HEK293T (cell line): Measurements from ENCODE around the gene SCN8A.

Experiments
- CTCF ChIA-PET: fragments of 350-600 bp; formaldehyde crosslinking; extraction: SDS; loops from one replicate; lab custom pipeline; 2021; ENCODE audit warnings: antibody characterized with exemption, inconsistent platforms; lab: Yijun Ruan, JAX
- POLR2A ChIA-PET: fragments of 350-600 bp; formaldehyde crosslinking; extraction: SDS; loops from one replicate; lab custom pipeline; 2020; ENCODE audit warnings: antibody characterized with exemption, inconsistent platforms; lab: Yijun Ruan, JAX
- DNase-seq: peaks from one replicate; pipeline ENCODE4 v3.0.0; 2012; ENCODE audit warnings: mixed read lengths; ENCODE audit errors: extremely low spot score
- ARNT ChIP-seq: fragments of 450-650 bp; IDR thresholded peaks from 2 replicates; pipeline ENCODE4 v1.6.1; 2017; ENCODE audit warnings: mild to moderate bottlenecking
- BHLHE40 ChIP-seq: fragments of 450-650 bp; IDR thresholded peaks from 2 replicates; pipeline ENCODE4 v1.6.1; 2016; ENCODE audit warnings: mild to moderate bottlenecking, moderate library complexity, borderline replicate concordance
- CTBP1 ChIP-seq: fragments of 450-650 bp; IDR thresholded peaks from 2 replicates; pipeline ENCODE4 v1.6.1; 2016; ENCODE audit warnings: borderline replicate concordance
- ELF4 ChIP-seq: fragments of 450-650 bp; IDR thresholded peaks from 2 replicates; pipeline ENCODE4 v1.6.1; 2017; ENCODE audit warnings: antibody characterized with exemption
- FOXA1 ChIP-seq: fragments of 450-650 bp; IDR thresholded peaks from 2 replicates; pipeline ENCODE4 v1.6.1; 2016; ENCODE audit warnings: mild to moderate bottlenecking
- FOXK2 ChIP-seq: fragments of 450-650 bp; IDR thresholded peaks from 2 replicates; pipeline ENCODE4 v1.6.1; 2016; ENCODE audit warnings: mild to moderate bottlenecking
- FOXM1 ChIP-seq: fragments of 450-650 bp; IDR thresholded peaks from 2 replicates; pipeline ENCODE4 v1.6.1; 2017; ENCODE audit warnings: mild to moderate bottlenecking, borderline replicate concordance
- HDGF ChIP-seq: fragments of 450-650 bp; IDR thresholded peaks from 2 replicates; pipeline ENCODE4 v1.6.1; 2017; ENCODE audit warnings: antibody characterized with exemption, borderline replicate concordance
- L3MBTL2 ChIP-seq: fragments of 450-650 bp; conservative IDR thresholded peaks from 2 replicates; pipeline ENCODE4 v1.6.1; 2016; ENCODE audit warnings: mild to moderate bottlenecking
- LEF1 ChIP-seq: fragments of 450-650 bp; IDR thresholded peaks from 2 replicates; pipeline ENCODE4 v1.6.1; 2017; ENCODE audit warnings: mild to moderate bottlenecking, borderline replicate concordance
- NFRKB ChIP-seq: fragments of 450-650 bp; IDR thresholded peaks from 2 replicates; pipeline ENCODE4 v1.6.1; 2016; ENCODE audit warnings: mild to moderate bottlenecking, moderate library complexity
- PKNOX1 ChIP-seq: fragments of 450-650 bp; IDR thresholded peaks from 2 replicates; pipeline ENCODE4 v1.6.1; 2016
- SP1 ChIP-seq: fragments of 450-650 bp; IDR thresholded peaks from 2 replicates; pipeline ENCODE4 v1.6.1; 2017
- SUZ12 ChIP-seq: fragments of 450-650 bp; IDR thresholded peaks from 2 replicates; pipeline ENCODE4 v1.6.1; 2016; ENCODE audit warnings: mild to moderate bottlenecking
- TARDBP ChIP-seq: fragments of 450-650 bp; IDR thresholded peaks from 2 replicates; pipeline ENCODE4 v1.6.1; 2016
- ZNF384 ChIP-seq: fragments of 450-650 bp; IDR thresholded peaks from 2 replicates; pipeline ENCODE4 v1.6.1; 2016

The SCN8A gene

GRCh38 chr12:51821440-51822260, 230.6 kb downstream of the SCN8A start:
- TF ChIP-seq ARNT (no peak), ELF4 (no peak), CTBP1 (no peak), TARDBP (no peak), LEF1 (no peak), HDGF (no peak), ZNF384 (no peak), FOXK2 (no peak), BHLHE40 (no peak)
- POLR2A ChIA-PET, result no interaction called here
- CTCF ChIA-PET, result no interaction called here

GRCh38 chr12:51822261-51822616, 231.2 kb downstream of the SCN8A start:
- POLR2A ChIA-PET, result no interaction called here
- DNase-seq, result no peak
- TF ChIP-seq LEF1 (no peak), ZNF384 (no peak), FOXK2 (no peak), CTBP1 (no peak), HDGF (no peak), FOXA1 (no peak), TARDBP (no peak), SP1 (no peak), SUZ12 (no peak), ELF4 (no peak), NFRKB (no peak), L3MBTL2 (no peak), ARNT (no peak), PKNOX1 (no peak), FOXM1 (no peak), BHLHE40 (no peak)
- CTCF ChIA-PET, result no interaction called here

More at GRCh38 chr12:51821440-51822260, 230.6 kb downstream of the SCN8A start:
- DNase-seq, result no peak

- ChIA-PET CTCF (interaction anchor here (1.0 to 2.2 kb wide), 4 partner anchors 10 to 291 kb away, joined by 3 to 7 read pairs (median 6); no protein-coding TSS in a partner anchor), POLR2A (interaction anchor here (1.2 kb wide), 1 partner anchor 230 kb away, joined by 3 read pairs; no protein-coding TSS in a partner anchor)
- no peak for TF ChIP-seq CTBP1
- TF ChIP-seq PKNOX1, result no peak
- no peak for TF ChIP-seq SUZ12
- TF ChIP-seq ARNT, result no peak
- no peak for TF ChIP-seq TARDBP
- TF ChIP-seq FOXM1, result no peak
- no peak for TF ChIP-seq SP1
- no peak for TF ChIP-seq ZNF384
- TF ChIP-seq HDGF, result no peak
- no peak for TF ChIP-seq BHLHE40
- TF ChIP-seq L3MBTL2, result no peak
- no peak for TF ChIP-seq NFRKB
- TF ChIP-seq FOXK2, result no peak
- no peak for TF ChIP-seq LEF1
- TF ChIP-seq ELF4, result no peak
- TF ChIP-seq FOXA1, result no peak
- DNase-seq, result no peak
Measured at GRCh38 chr12:51822956-51823355, 231.9 kb downstream of the SCN8A start.

- ChIA-PET CTCF (interaction anchor here (0.5 to 2.2 kb wide), 19 partner anchors 9 to 425 kb away, joined by 3 to 11 read pairs (median 3); partner anchors contain the start of gene FIGNL2), POLR2A (interaction anchor here (1.1 to 1.4 kb wide), 3 partner anchors 39 to 232 kb away, joined by 3 to 4 read pairs (median 3); no protein-coding TSS in a partner anchor)
- peak; percentile 68 for DNase-seq
- no peak for TF ChIP-seq SP1
- no peak for TF ChIP-seq FOXA1
- peak; percentile 12; the same call in 1 of the 2 replicates for TF ChIP-seq PKNOX1
- TF ChIP-seq NFRKB, result no peak
- no peak for TF ChIP-seq ARNT
- TF ChIP-seq CTBP1, result no peak
Measured at GRCh38 chr12:51823875-51824565, 233.0 kb downstream of the SCN8A start.

GRCh38 chr12:51825216-51825615, 234.2 kb downstream of the SCN8A start:
- ChIA-PET CTCF (interaction anchor here (0.6 to 1.4 kb wide), 3 partner anchors 18 to 234 kb away, joined by 3 read pairs; partner anchors contain the start of gene SCN8A), POLR2A (interaction anchor here (1.1 kb wide), 1 partner anchor 233 kb away, joined by 3 read pairs; no protein-coding TSS in a partner anchor)
- DNase-seq, result no peak
- TF ChIP-seq PKNOX1 (no peak), FOXA1 (no peak), FOXK2 (no peak), TARDBP (no peak), ELF4 (no peak), HDGF (no peak), ZNF384 (no peak), ARNT (no peak), SUZ12 (no peak)
